SK-N-SH (cell line): ENCODE measurements around the gene EPYC. TPM values are rescaled to one million over a fixed set of nuclear protein-coding genes. Genes with fewer than 3 reads are reported as not detected.

ENCODE experiments used
- CTCF ChIA-PET: fragments of 300-600, 350-600 bp; formaldehyde crosslinking; extraction: SDS; loops from one replicate; lab custom pipeline; 2021; lab: Yijun Ruan, JAX
- POLR2A ChIA-PET: fragments of 350-600 bp; sonication (Branson Sonifier 250); formaldehyde crosslinking; extraction: SDS; loops from one replicate; lab custom pipeline; 2020; ENCODE audit warnings: antibody characterized with exemption, inconsistent platforms; lab: Yijun Ruan, JAX
- DNase-seq: peaks from one replicate; pipeline ENCODE4 v3.0.0; 2012
- H2AFZ ChIP-seq: fragments of 200-600 bp; sonication (generic); 2 replicates; pipeline ENCODE4 v1.8.1; 2016; ENCODE audit warnings: antibody characterized with exemption, mild to moderate bottlenecking, low read depth
- H3F3A ChIP-seq: fragments of 200-600 bp; sonication (generic); replicated peaks from 2 replicates; pipeline ENCODE3; 2016; ENCODE audit warnings: antibody characterized with exemption, mild to moderate bottlenecking; ENCODE audit not compliant: insufficient read depth
- H3K27ac ChIP-seq, 2 experiments: fragments of 200-500 bp in 1 of 2; fragments of 200-600 bp in 1 of 2; sonication (Bioruptor generic) in 1 of 2; sonication (generic), shearing (Covaris generic) in 1 of 2; 2 replicates each; pipeline versions ENCODE4 v1.5.1 to v1.6.1; 2014 to 2016; ENCODE audit warnings: low read depth in 2 of 2, inconsistent platforms in 1 of 2, low read length in 1 of 2, mild to moderate bottlenecking in 1 of 2, mixed read lengths in 1 of 2
- H3K27me3 ChIP-seq: fragments of 200-600 bp; sonication (generic), shearing (Covaris generic); 2 replicates; pipeline ENCODE4 v1.6.1; 2016; ENCODE audit warnings: mixed run types; ENCODE audit not compliant: insufficient read depth
- H3K36me3 ChIP-seq, 2 experiments: fragments of 200-500 bp in 1 of 2; fragments of 200-600 bp in 1 of 2; sonication (Bioruptor generic) in 1 of 2; sonication (generic) in 1 of 2; replicated peaks in 1 of 2; 2 replicates each; pipeline versions ENCODE3 to v1.5.1; 2014 to 2016; ENCODE audit warnings: low read length in 1 of 2, mild to moderate bottlenecking in 1 of 2; ENCODE audit not compliant: insufficient read depth in 2 of 2, control insufficient read depth in 1 of 2
- H3K4me1 ChIP-seq, 2 experiments: fragments of 200-500 bp in 1 of 2; fragments of 200-600 bp in 1 of 2; sonication (Bioruptor generic) in 1 of 2; sonication (generic), shearing (Covaris generic) in 1 of 2; 2 replicates each; pipeline versions ENCODE4 v1.5.1 to v1.6.1; 2014 to 2016; ENCODE audit warnings: low read depth in 1 of 2, low read length in 1 of 2, mixed run types in 1 of 2; ENCODE audit not compliant: insufficient read depth in 2 of 2, control insufficient read depth in 1 of 2
- H3K4me2 ChIP-seq: fragments of 200-600 bp; sonication (generic), shearing (Covaris generic); 2 replicates; pipeline ENCODE4 v1.6.1; 2017; ENCODE audit warnings: mixed run types
- H3K4me3 ChIP-seq, 2 experiments: fragments of 200-500 bp in 1 of 2; fragments of 200-600 bp in 1 of 2; sonication (Bioruptor generic) in 1 of 2; sonication (generic), shearing (Covaris generic) in 1 of 2; 2 replicates each; pipeline versions ENCODE4 v1.5.1 to v1.8.1; 2014 to 2016; ENCODE audit warnings: low read depth in 2 of 2, inconsistent platforms in 1 of 2, low read length in 1 of 2, mild to moderate bottlenecking in 1 of 2, mixed read lengths in 1 of 2, moderate library complexity in 1 of 2
- H3K79me2 ChIP-seq: fragments of 200-600 bp; sonication (generic); 2 replicates; pipeline ENCODE4 v1.8.1; 2017; ENCODE audit warnings: mild to moderate bottlenecking; ENCODE audit not compliant: insufficient read depth
- H3K9ac ChIP-seq: fragments of 200-600 bp; sonication (generic); 2 replicates; pipeline ENCODE4 v1.6.1; 2017; ENCODE audit warnings: mixed run types
- H3K9me2 ChIP-seq: fragments of 200-600 bp; sonication (generic); 2 replicates; pipeline ENCODE4 v1.6.1; 2017; ENCODE audit warnings: mixed run types
- H3K9me3 ChIP-seq: fragments of 200-600 bp; sonication (generic); 2 replicates; pipeline ENCODE4 v1.6.1; 2017; ENCODE audit warnings: mixed run types, mild to moderate bottlenecking, moderate library complexity
- H4K20me1 ChIP-seq: fragments of 200-600 bp; sonication (generic); 2 replicates; pipeline ENCODE4 v1.6.1; 2017; ENCODE audit warnings: mild to moderate bottlenecking, mixed run types; ENCODE audit not compliant: insufficient read depth
- EP300 ChIP-seq, 2 experiments: IDR thresholded peaks; 2 replicates each; pipeline versions ENCODE4 v1.4.0 to v1.6.1; 2012; ENCODE audit warnings: borderline replicate concordance in 1 of 2, low read depth in 1 of 2, low read length in 1 of 2
- FOXJ3 ChIP-seq: sonication (generic); formaldehyde crosslinking; IDR thresholded peaks from 2 replicates; pipeline ENCODE4 v1.5.1; 2020; ENCODE audit warnings: mild to moderate bottlenecking, missing genetic modification reagents
- GATA2 ChIP-seq: sonication (generic); formaldehyde crosslinking; IDR thresholded peaks from 2 replicates; pipeline ENCODE4 v1.5.0; 2020; ENCODE audit warnings: mild to moderate bottlenecking, missing genetic modification reagents
- JUND ChIP-seq: IDR thresholded peaks from 2 replicates; pipeline ENCODE4 v1.4.0; 2012
- PBX3 ChIP-seq: IDR thresholded peaks from 2 replicates; pipeline ENCODE4; 2012
- TCF12 ChIP-seq: IDR thresholded peaks from 2 replicates; pipeline ENCODE4 v1.4.0; 2012
- USF2 ChIP-seq: fragments of 150-350 bp; IDR thresholded peaks from 2 replicates; pipeline ENCODE4 v1.6.1; 2017; ENCODE audit warnings: antibody characterized with exemption, low read length, low read depth, borderline replicate concordance
- YY1 ChIP-seq: IDR thresholded peaks from 2 replicates; pipeline ENCODE4 v1.4.0; 2012; ENCODE audit warnings: low read depth, mild to moderate bottlenecking
- ZBTB33 ChIP-seq: IDR thresholded peaks from 2 replicates; pipeline ENCODE4 v1.4.0; 2012; ENCODE audit warnings: low read depth, borderline replicate concordance
- WGBS: methylation state at CpG from one replicate; pipeline ENCODE4 v1.1.6; 2017; ENCODE audit warnings: low lambda C conversion rate; 5-methylcytosine and 5-hydroxymethylcytosine counted together
- polyA plus RNA-seq, 3 experiments: library from polyadenylated mRNA; depleted of rRNA; stranded (reverse); fragments of >200 nt; gene quantifications; 2 replicates each; pipeline ENCODE4 v1.2.3, GENCODE V29; 2012

Gene EPYC
- polyA plus RNA-seq, 1 of the 3 experiments (the other 2 are of a cell fraction): not detected

GRCh38 chr12:91017043-91017442 is 12.3 kb upstream of the EPYC start:
- no peak overlapping the region for H3K4me3 ChIP-seq
- no peaks in the 10 kb centered on the region for H3K27me3 ChIP-seq
- no peaks in the 10 kb centered on the region for H3K79me2 ChIP-seq
- CTCF ChIA-PET: no interaction called here
- no peak overlapping the region for H3K9ac ChIP-seq
- no peaks in the 10 kb centered on the region for H4K20me1 ChIP-seq
- no peak overlapping the region for H3K27ac ChIP-seq
- H3K9me3 ChIP-seq: no peaks in the 10 kb centered on the region
- no peaks in the 10 kb centered on the region for H3K9me2 ChIP-seq
- POLR2A ChIA-PET: no interaction called here
- H3F3A ChIP-seq: no peaks in the 10 kb centered on the region
- H3K4me1 ChIP-seq: no peaks in the 10 kb centered on the region
- 88% methylated on average over 1 of the region's 1 CpG for WGBS
- no peak for TF ChIP-seq PBX3
- no peak overlapping the region for H3K4me2 ChIP-seq
- no peak overlapping the region; the same call in 1 of the 2 replicates for H2AFZ ChIP-seq
- DNase-seq: no peak
- H3K36me3 ChIP-seq: no peaks in the 10 kb centered on the region

- no peak overlapping the region for H3K9ac ChIP-seq
- ChIA-PET CTCF (interaction anchor here (1.3 kb wide), 1 partner anchor 317 kb away, joined by 3 read pairs; no protein-coding TSS in a partner anchor), POLR2A (no interaction called here)
- H3K27ac ChIP-seq: no peak overlapping the region
- no peaks in the 10 kb centered on the region for H4K20me1 ChIP-seq
- 80% methylated on average over 1 of the region's 1 CpG for WGBS
- H3K36me3 ChIP-seq: no peaks in the 10 kb centered on the region
- no peak overlapping the region for H3K4me2 ChIP-seq
- H3K9me2 ChIP-seq: no peaks in the 10 kb centered on the region
- no peak overlapping the region for H3K4me3 ChIP-seq
- no peak overlapping the region for H2AFZ ChIP-seq
- no peaks in the 10 kb centered on the region for H3K9me3 ChIP-seq
- no peaks in the 10 kb centered on the region for H3F3A ChIP-seq
- TF ChIP-seq FOXJ3 (CRISPR knock-in tag) (no peak), PBX3 (peak; percentile 33; the same call in 1 of the 2 replicates), JUND (0 out of 2 replicates have a peak, but pooled peaks have one; percentile 25), TCF12 (peak; percentile 51; the same call in 1 of the 2 replicates)
- no peaks in the 10 kb centered on the region for H3K4me1 ChIP-seq
- H3K27me3 ChIP-seq: no peaks in the 10 kb centered on the region
- DNase-seq: no peak
- H3K79me2 ChIP-seq: no peaks in the 10 kb centered on the region
These were observed 4.7 kb upstream of the EPYC start for GRCh38 chr12:91009319-91009950.

- no peaks in the 10 kb centered on the region for H3K27me3 ChIP-seq
- WGBS: 65% methylated on average over 2 of the region's 2 CpGs
- POLR2A ChIA-PET: no interaction called here
- TF ChIP-seq YY1: no peak
- no peak for TF ChIP-seq EP300 (IDR thresholded peaks at IDR 0.05; ENCODE audit: borderline replicate concordance in 1 of 2, low read depth in 1 of 2, low read length in 1 of 2)
- TF ChIP-seq ZBTB33: no peak
- TF ChIP-seq USF2: no peak
- TF ChIP-seq GATA2 (CRISPR knock-in tag): no peak
These were observed 2.9 kb upstream of the EPYC start for GRCh38 chr12:91007531-91008290.

More at GRCh38 chr12:91007531-91008290, 2.9 kb upstream of the EPYC start:
- no peaks in the 10 kb centered on the region for H3K4me1 ChIP-seq
- DNase-seq: no peak
- no peaks in the 10 kb centered on the region for H3K36me3 ChIP-seq
- H3K9me3 ChIP-seq: no peaks in the 10 kb centered on the region
- CTCF ChIA-PET: interaction anchor here (0.8 to 1.6 kb wide), 3 partner anchors 15 to 348 kb away, joined by 3 to 4 read pairs (median 3); no protein-coding TSS in a partner anchor
- no peak overlapping the region for H3K4me2 ChIP-seq
- no peak overlapping the region for H3K27ac ChIP-seq
- no peaks in the 10 kb centered on the region for H3K79me2 ChIP-seq
- no peaks in the 10 kb centered on the region for H3F3A ChIP-seq
- no peak overlapping the region for H3K4me3 ChIP-seq
- H4K20me1 ChIP-seq: no peaks in the 10 kb centered on the region
- H3K9ac ChIP-seq: no peak overlapping the region
- H3K9me2 ChIP-seq: no peaks in the 10 kb centered on the region
- H2AFZ ChIP-seq: no peak overlapping the region
